ENCODE results near the gene CCDC33.

DNA sequence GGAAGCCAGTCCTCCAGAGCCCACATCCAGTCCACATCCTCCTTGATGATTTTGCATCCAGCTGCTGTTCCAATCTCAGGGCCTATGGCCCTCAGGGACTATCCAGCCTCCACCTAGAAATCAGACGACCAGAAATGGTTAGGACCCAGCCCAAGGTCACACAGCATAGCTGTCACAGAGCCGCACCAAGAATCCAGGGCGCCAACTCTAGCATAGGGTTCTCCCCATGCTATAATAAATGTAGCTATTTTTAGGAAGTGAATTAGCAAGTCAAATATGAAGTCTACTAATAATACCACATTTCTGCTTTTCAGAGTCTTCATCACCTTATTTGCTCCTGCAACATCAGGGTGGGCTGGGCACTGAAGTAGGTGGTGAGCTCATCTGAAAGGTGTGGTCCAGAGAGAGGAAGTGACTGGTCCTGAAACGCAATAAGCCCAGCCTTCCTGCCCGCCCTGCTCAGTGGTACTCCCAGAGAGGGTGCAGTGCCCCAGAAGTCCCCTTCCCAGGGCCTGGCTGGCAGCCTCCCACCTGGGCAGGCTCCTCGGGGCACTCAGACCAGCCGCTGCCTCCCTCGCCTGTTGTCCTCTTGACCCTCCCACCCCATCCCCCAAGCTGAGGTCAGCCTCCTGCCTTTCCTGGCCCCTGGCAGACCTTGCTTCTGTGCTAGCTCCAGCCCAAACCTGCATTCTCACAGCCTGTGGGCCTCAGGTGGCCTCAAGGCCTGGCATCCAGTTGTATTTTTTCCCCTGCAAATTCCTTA lies 148.9 kb downstream of the CCDC33 start:
- TF ChIP-seq EP300 (IDR thresholded peaks at IDR 0.05; ENCODE audit: borderline replicate concordance) (no peak), TAF1 (IDR thresholded peaks at IDR 0.05; ENCODE audit: low read depth) (no peak), MAX (IDR thresholded peaks at IDR 0.05) (no peak), RAD21 (IDR thresholded peaks at IDR 0.05; ENCODE audit: low read depth) (no peak), FOXM1 (IDR thresholded peaks at IDR 0.05; ENCODE audit: borderline replicate concordance, low read depth) (no peak), REST (IDR thresholded peaks at IDR 0.05; ENCODE audit: low read depth) (no peak), TEAD4 (IDR thresholded peaks at IDR 0.05) (no peak), CEBPB (IDR thresholded peaks at IDR 0.05) (no peak), YY1 (IDR thresholded peaks at IDR 0.05; ENCODE audit: low read depth) (no peak), TCF12 (IDR thresholded peaks at IDR 0.05; ENCODE audit: low read depth) (no peak), CREB1 (IDR thresholded peaks at IDR 0.05; ENCODE audit: low read depth) (no peak), NFIC (IDR thresholded peaks at IDR 0.05) (no peak), ZBTB7A (IDR thresholded peaks at IDR 0.05; ENCODE audit: low read depth) (no peak)
- TF ChIP-seq, protein P1, sequence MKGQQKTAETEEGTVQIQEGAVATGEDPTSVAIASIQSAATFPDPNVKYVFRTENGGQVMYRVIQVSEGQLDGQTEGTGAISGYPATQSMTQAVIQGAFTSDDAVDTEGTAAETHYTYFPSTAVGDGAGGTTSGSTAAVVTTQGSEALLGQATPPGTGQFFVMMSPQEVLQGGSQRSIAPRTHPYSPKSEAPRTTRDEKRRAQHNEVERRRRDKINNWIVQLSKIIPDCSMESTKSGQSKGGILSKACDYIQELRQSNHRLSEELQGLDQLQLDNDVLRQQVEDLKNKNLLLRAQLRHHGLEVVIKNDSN (IDR thresholded peaks at IDR 0.05): no peak
